ENCODE measurements around the gene TAS1R1.

DNA sequence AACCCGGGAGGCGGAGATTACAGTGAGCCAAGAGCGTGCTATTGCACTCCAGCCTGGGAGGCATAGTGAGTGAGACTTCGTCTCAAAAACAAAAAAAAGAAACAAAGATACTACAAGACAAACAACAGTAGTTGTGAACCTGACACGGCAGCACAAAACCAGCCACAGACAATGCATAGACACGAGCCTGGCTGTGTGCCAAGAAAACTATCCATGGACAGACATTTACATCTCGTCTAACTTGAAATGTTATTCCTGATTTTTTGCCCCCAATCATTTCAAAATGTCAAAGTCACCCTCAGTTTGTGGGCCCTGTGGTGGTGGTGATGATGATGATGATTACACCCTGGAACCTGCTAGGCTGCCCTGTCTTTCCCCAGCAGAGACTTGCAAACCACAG is 41.2 kb downstream of the TAS1R1 start:
- TF ChIP-seq, protein P1, sequence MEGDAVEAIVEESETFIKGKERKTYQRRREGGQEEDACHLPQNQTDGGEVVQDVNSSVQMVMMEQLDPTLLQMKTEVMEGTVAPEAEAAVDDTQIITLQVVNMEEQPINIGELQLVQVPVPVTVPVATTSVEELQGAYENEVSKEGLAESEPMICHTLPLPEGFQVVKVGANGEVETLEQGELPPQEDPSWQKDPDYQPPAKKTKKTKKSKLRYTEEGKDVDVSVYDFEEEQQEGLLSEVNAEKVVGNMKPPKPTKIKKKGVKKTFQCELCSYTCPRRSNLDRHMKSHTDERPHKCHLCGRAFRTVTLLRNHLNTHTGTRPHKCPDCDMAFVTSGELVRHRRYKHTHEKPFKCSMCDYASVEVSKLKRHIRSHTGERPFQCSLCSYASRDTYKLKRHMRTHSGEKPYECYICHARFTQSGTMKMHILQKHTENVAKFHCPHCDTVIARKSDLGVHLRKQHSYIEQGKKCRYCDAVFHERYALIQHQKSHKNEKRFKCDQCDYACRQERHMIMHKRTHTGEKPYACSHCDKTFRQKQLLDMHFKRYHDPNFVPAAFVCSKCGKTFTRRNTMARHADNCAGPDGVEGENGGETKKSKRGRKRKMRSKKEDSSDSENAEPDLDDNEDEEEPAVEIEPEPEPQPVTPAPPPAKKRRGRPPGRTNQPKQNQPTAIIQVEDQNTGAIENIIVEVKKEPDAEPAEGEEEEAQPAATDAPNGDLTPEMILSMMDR (IDR thresholded peaks at IDR 0.05): no peak
- TF ChIP-seq POLR2A (IDR thresholded peaks at IDR 0.05): no peak

Data from breast epithelium (tissue), 3 donors.